ENCODE results near the gene ZNF280C.

Gene ZNF280C

DNA sequence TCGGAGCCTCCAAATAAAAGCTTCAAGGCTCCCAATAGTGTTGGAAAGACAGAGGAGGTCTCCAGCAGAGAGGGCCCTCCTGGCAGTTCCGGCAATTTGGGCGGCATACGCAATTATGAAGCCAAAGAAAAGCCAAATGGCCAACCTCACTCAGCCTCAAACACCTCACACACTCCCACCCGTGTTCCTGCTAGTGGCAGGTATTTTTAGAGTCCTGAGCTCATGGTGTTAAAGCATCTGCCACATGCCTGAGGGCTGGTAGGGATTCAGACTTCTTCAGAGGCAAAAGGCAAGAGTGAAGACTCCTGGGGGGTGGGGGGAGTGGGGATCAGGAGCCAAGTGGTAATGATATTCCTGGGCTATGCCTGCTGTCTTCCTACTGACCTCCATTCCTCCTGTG, 89.5 kb downstream of the ZNF280C start:
- no peak for DNase-seq (ENCODE audit: low read depth in 1 of 2, low spot score in 1 of 2)

DNA sequence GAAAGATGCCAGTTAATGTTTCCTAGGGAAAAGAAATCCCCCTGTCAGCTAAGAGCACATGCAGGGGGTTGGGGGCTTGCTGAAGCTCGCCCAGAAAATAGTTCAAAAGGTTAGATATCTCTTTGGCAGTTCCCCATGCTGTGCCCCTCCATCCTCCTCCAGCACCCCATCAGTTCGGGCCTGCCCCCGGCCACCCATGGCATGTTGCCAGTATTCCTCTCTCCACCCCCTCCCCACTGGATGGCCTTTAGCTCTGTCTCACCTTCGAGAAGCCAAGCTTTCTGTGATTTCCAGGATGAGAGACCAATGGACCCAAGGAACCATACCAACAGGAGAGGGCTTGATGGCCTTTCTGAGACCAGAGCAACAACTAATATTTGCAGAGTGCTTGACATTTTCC, 91.8 kb downstream of the ZNF280C start:
- DNase-seq (ENCODE audit: low read depth in 1 of 2, low spot score in 1 of 2): no peak

DNA sequence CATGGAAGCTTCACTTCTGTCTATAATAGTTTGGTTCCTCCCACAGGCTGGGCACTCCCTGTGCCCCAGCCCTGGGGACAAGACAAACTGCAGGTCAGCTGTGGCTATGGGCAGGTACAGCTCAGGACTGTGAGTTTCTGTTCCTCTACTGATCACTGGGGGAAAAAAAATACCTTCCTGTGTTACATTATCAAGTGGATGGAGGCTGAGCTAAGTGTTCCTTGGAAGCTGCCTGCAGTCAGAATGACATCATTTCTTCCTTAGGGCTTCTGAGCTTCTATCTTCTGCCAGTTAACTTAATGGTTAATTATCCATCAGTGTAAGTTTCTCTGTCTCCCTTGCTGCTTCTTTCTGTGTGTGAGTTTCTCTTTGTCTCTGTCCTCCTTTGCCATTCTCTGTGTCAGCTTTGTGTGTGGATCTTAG, 92.3 kb downstream of the ZNF280C start:
- DNase-seq (ENCODE audit: low read depth in 1 of 2, low spot score in 1 of 2): no peak

DNA sequence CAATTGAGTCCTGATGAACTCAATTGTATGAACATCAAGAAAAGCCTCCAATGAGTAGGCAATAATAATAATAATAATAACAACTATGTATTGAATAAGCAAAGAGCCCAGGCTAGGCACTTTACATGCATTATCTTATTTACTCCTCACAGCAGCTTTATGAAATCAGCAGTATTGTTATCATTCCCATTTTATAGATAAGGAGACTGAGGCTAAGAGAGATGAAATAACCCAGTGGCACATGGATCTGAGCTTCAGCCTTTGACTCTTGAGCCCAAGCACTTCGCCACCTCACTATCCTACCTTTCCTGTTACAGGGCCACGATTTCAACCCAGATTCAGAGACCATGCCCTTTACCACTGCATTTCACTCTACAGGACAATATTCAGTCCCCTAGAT, 93.8 kb downstream of the ZNF280C start:
- DNase-seq (ENCODE audit: low read depth in 1 of 2, low spot score in 1 of 2): no peak

DNA sequence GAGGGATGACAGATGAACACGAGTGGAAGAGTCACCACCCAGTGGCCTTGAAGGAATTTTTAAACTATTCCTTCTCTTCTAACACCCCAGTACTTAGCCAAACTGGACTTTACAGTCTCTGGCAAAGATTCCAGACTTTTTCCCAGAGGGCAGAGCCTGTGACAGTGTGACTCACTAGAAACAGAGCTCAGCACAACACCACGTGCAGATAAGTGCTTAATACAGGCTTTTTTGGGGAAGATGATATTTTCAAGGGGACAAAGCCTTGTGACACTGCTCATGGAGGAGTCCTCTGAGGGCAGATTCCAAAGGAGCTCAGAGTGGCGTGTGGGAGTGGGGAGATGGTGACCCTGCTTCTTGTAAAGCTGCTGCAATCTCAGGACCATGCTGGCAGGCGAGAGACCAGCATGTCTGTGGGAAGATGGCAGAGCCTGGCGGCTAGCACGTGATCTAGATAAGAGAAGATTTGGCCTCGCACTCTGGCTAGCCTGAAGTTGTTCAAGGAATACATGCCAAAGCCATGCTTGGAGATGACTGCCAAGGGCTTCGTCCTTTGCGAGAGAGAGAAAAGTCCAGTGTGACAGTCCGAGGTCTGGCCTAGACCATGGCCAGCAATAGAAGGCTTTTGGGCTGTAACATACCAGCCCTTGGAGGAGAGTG, 94.5 kb downstream of the ZNF280C start:
- no peak for DNase-seq (ENCODE audit: low read depth in 1 of 2, low spot score in 1 of 2)

DNA sequence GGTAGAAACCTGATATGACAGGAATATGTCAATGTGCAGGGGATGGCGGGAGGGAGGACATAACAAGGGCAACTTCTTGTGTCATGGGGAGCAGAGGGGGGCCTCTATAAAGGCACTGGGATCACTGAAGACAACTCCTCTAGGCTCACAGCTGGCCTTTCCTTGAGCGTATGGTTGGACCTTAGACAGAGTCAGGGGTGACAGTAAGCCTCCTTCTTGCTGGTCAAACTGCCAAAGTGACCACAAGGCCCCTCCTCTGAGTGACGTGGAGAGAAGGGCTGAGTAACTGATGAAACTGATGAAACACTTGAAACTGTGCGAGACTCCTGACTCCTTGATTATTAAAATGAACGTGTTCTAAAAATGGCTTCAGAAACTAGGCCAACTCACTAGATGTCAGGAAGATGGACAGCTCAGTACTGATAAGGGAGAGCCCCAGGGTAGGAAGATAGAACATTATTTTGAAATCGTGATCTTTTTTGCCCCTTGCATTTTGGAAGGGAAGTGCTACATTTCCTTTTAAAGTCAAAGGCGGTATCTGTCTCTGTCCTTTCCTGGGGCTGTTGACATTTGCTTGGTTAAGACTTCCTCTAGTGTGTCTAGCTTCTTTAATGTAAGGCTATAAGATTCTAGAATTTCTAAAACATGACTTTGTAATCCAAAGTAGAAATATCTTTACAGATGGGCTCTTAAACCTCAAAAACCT, 95.4 kb downstream of the ZNF280C start:
- DNase-seq (ENCODE audit: low read depth in 1 of 2, low spot score in 1 of 2): no peak

DNA sequence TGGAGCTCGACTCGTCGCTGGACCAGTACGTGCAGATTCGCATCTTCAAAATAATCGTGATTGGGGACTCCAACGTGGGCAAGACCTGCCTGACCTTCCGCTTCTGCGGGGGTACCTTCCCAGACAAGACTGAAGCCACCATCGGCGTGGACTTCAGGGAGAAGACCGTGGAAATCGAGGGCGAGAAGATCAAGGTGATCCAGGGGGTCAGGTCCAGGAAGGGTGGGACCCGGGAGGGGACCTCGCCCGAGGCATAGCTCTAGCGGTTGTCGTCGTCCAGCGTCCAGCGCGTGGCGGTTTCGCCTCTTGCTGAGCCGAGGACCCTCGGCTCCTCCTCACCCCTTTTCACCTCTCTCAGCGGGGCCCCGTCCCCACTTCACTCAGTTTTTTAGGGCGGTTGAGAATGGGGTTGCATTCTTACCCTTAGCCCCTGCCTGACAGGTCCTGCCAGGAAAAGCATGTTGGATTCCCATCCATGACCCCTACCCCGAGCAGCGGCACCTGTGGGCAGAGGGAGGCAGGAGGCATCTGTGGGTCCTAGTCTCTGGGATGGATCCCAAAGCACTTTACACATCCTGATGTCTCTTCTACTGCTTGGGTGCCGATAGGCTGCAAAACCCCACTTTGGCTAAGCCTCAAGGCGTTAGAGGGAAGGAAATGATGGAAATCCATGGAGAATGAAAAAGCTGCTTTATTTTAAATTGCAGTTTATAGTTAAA, 96.4 kb downstream of the ZNF280C start:
- no peak for DNase-seq (ENCODE audit: low read depth in 1 of 2, low spot score in 1 of 2)

DNA sequence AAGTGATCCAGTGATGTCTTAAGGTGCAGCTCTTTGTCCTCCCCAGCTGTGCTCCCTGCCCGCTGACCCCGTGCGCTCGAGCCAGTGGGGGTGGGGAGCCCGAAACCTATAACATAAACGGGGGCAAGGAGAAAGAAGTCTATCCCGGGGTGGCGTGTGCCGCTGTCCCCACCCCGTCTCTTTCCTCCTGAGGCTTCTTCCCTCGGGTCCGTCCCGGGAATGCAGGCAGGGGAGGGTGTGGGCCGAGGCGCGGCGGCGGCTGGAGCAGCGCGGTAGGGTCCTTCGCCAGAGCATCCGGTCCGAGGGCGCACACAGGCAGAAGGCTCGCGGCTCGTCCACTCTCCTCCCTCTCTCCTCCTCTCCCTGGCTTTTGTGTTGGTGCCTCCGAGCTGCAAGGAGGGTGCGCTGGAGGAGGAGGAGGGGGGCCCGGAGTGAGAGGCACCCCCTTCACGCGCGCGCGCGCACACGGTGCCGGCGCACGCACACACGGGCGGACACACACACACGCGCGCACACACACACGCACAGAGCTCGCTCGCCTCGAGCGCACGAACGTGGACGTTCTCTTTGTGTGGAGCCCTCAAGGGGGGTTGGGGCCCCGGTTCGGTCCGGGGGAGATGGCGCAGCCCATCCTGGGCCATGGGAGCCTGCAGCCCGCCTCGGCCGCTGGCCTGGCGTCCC, 97.1 kb downstream of the ZNF280C start, which contains the start of gene RAB33A:
TSS of gene RAB33A (plus strand) at position 517 of the 681 bp plus-strand sequence. CDS start at position 618, 101 bp downstream.
- no peak for DNase-seq (ENCODE audit: low read depth in 1 of 2, low spot score in 1 of 2)

DNA sequence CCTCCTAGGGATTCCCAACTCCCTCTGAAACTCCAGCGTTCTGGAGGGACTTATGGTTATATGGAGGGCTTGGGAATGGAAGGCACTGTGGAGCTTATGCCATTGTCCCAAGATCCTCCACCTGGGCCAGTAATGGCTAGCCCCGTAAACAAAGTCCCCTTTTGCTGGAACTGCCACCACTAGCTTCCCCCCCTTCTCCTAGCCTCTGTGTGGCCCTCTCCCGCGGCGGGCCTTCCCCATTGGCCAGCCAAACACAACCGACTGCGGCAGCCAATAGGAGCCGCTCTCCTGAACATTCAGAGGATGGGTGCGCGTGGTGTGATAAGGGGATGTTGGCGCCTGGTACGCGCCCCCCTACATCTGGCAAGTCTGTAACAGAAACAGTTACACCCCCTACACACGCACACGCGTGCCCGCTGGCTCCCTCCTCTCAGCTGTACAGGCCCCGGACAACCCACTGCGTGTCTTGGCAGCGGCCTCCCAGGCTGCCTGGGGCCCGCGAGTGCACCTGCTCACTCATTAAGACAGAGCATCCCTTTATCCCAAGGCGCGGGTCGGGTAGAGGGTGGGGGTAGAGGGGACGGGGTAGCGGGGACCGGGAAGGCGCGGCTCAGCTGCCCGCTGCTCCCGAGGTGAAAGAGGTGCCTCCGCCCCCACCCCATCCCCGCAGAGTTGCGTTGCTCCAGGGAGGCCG, 97.8 kb downstream of the ZNF280C start:
- DNase-seq (ENCODE audit: low read depth in 1 of 2, low spot score in 1 of 2): peak; percentile 19 to 39

DNA sequence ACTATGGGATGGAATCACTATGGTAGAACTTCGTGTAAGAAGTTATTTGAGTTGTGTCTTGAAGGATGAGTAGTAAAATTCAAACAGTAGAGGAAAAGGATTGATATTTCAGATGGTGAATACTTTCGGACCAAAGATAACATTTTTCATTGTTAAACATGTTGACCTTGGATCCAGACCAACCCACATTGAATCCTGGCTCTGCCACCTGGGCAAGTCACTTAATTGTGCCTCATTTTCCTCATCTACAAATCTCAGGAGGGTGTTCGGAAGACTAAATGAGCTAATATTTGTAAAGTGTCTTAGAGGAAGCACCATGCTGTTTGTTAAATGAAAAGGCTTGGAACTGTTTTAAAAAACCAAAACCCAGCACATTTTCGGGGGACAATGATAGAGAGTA, 101.7 kb downstream of the ZNF280C start:
- no peak for DNase-seq (ENCODE audit: low read depth in 1 of 2, low spot score in 1 of 2)

DNA sequence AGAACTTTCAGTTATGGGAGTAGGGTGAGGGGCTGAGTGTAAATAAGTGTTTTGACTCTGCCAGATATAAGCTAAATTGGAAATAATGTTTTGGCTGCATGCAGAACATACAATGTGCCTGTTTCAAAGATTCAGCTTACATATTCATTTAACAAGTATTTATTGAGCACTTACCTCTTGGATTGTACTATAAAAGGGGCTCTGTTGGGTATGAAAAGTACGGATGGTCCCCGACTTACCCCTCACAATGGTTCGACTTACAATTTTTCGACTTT, 102.3 kb downstream of the ZNF280C start:
- no peak for DNase-seq (ENCODE audit: low read depth in 1 of 2, low spot score in 1 of 2)

DNA sequence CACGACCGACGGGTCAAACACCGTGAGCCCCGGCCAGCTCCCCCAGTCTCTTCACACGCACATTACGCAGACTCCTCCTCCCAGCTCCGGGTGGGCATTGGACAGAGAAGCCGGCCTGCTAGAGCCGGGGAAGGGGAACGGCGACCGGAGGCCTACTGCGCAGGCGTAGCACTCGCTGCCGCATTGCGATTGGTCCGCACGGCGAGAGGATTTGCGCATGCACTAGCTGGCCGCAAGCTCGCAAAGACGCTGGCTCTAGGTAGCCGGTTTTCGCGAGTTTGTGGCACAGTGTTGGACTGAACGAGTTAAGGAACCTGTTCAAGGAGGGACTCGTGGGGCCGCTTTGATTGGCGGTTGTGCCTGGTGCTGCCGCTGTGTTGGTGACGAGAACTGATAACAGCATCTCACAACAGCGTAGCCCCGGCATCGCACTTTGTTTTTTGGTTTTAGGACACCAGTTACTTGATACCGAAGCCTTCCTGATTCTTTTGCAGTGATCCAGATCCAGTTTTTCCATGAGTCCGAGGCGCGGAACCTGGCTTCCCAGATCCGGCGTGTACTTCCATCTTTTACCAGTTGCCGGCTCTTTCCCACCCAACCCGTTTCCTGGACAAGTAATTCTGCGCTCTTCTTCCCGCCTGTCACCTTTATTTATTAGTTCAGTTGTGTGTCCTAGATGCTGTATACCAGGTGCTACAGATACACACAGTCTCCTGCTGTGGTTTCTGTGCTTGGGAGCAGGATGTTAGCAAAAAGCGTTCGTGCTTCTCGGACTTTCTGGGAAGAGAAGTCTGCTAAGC, 102.8 kb downstream of the ZNF280C start, which contains the start of gene AIFM1:
TSS of gene AIFM1 (minus strand) at position 139 of the 800 bp plus-strand sequence. CDS start 185 bp downstream, outside the sequence.
- DNase-seq (ENCODE audit: low read depth in 1 of 2, low spot score in 1 of 2): peak; percentile 66 to 69

DNA sequence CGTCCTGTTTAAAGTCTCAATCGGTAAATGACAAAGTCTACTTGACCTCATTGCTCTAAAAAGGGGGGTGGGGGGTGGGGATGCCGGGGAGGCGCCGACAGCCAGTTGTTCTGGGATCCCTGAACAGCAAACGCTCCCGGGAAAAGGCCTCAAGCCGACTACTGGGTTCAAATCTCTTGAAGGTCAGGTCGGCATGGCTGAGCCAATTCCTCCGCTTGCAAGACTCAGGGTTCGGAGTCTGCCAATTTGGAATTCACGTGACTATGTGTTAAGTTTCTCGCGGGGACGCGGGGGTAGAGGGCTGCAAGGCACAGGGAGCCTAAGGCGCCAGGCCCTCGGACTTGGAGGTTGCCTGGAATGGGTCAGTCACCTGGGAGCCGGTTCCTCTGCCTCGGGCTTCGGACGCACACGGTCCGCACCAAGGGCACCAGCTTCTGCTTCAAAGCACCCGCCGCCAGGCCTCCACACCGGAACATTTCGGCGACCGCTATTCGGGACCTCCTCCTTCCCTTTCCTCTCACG, 103.5 kb downstream of the ZNF280C start:
- no peak for DNase-seq (ENCODE audit: low read depth in 1 of 2, low spot score in 1 of 2)

DNA sequence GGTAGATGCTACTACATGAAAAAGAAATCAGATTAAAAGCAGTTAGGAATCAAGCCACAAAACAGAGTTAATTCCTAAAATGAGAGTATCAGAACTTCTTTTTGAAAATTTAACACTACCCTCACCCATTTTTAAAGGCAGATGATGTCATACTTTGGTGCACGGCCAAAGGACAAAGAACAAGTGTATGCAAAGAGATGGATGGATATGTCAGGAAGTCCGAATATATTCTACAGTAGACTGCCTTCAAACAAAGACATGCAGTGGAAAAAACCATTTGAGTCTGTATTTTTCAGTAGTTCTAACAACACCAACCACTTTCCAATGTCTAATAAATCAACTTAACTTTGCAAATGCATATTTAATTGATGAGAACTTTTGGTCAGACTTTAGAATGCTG, 105.3 kb downstream of the ZNF280C start:
- DNase-seq (ENCODE audit: low read depth in 1 of 2, low spot score in 1 of 2): no peak

DNA sequence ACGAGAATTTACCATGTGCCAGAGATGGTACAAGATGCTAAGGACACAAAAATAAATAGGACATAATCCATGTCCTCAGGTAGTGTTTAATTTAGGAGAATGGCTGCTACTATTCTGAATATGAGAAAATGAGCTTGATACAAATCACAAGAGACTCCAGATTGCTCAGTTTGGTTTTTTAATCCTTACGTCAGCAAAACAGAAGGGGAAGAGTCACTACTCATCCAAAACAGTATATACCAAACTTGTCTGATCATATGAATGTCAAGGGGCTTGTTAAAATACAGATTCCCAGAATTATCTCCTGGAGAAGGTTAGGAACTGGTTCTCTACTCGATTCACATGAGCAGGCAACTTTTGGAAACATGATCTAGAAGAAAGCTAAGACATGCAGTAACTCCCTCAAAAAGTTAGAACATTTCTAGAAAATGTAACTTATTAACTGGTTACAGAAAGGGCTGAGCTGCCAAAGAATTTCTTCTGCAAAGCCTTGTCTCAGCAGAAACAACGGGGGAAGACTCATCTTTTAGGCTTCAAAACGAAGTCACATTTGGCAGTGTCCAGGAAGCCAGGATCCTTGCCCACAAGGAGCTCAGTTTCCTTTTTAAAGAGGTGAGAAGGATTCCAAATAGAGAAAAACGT, 106.5 kb downstream of the ZNF280C start:
- no peak for DNase-seq (ENCODE audit: low read depth in 1 of 2, low spot score in 1 of 2)

DNA sequence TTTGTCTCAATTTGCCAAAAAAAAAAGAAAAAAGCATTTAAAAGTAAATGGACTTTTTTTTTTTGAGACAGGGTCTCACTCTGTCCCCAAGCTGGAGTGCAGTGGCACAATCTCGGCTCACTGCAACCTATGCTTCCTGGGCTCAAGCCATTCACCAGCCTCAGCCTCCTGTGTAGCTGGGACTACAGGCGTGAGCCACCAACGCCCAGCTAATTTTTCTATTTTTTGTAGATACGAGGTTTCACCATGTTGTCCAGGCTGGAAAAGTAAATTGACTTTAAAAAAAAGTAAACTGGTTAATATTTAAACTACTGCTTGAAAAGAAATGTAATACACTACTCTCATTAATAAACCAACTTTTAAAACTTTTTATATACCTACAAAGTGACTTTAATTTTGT, 108.9 kb downstream of the ZNF280C start:
- no peak for DNase-seq (ENCODE audit: low read depth in 1 of 2, low spot score in 1 of 2)

DNA sequence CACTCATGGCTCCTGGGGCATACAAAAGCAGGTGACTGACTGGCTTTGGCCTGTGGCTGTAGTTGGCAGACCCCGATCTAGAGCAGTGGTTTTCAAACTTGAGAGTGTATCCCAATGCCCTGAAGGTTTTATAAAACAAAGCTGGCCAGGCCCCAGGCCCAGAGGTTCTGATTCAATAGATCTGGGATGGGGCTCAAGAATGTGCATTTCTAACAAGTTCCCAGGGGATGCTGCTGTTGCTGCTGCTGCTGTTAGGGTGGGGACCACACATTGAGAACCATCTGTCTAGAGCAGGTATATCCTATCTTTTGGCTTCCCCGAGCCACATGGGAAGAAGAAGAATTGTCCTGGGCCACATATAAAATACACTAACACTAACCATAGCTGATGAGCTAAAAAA, 110.4 kb downstream of the ZNF280C start:
- no peak for DNase-seq (ENCODE audit: low read depth in 1 of 2, low spot score in 1 of 2)

DNA sequence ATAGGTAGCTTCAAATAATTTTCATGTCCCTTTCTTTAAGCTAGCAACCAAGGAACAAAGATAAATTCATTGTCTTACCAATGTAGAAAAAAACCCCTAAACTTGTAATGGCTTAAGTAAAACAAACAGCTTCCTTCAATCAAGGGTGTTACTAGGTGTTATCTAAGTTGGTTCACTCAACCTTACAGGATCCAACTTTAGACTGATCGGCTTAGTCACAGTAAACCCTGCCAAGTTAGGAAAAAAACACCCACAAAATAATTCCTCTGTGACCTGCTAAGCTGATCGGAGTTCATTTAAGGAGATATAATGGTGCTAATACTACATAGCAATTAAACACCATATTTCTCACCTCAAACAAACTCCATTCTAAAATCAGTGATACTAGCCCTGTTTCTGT, 113.1 kb downstream of the ZNF280C start:
- no peak for DNase-seq (ENCODE audit: low read depth in 1 of 2, low spot score in 1 of 2)

All from stimulated activated CD4-positive, alpha-beta T cell treated with anti-CD3 and anti-CD28 coated beads, Interleukin-15, amount 100 ng/mL, for 1 hour (primary cell).